Calu3 (cell line): ENCODE results near the gene SCYL2. TPM values are rescaled to one million over a fixed set of nuclear protein-coding genes. Genes with fewer than 3 reads are reported as not detected.

Source experiments
- BruUV-seq: library from RNA; stranded (reverse); fragments of 400-500 nt; replicated peaks from 2 replicates; lab custom pipeline; 2021; lab: Mats Ljungman, UMichigan
- CTCF ChIA-PET: fragments of 300-600 bp; sonication (Branson Sonifier 250); formaldehyde crosslinking; loops from one replicate; lab custom pipeline; 2022; ENCODE audit warnings: antibody characterized with exemption; lab: Charles Lee
- DNase-seq: peaks from one replicate; pipeline ENCODE4 v3.0.0; 2022
- H3K27ac Mint-ChIP-seq: one replicate; pipeline ENCODE4 v1.8.0; 2022; ENCODE audit warnings: mixed read lengths; ENCODE audit not compliant: unreplicated experiment
- H3K27me3 Mint-ChIP-seq: one replicate; pipeline ENCODE4 v1.8.0; 2022; ENCODE audit warnings: mixed read lengths; ENCODE audit not compliant: unreplicated experiment
- H3K36me3 Mint-ChIP-seq: one replicate; pipeline ENCODE4 v1.8.0; 2022; ENCODE audit warnings: mild to moderate bottlenecking, moderate library complexity, mixed read lengths; ENCODE audit not compliant: insufficient read depth, unreplicated experiment
- H3K4me1 Mint-ChIP-seq: one replicate; pipeline ENCODE4 v1.8.0; 2022; ENCODE audit warnings: mild to moderate bottlenecking, low read depth, mixed read lengths; ENCODE audit not compliant: unreplicated experiment
- H3K4me3 Mint-ChIP-seq: one replicate; pipeline ENCODE4 v1.8.0; 2022; ENCODE audit warnings: mild to moderate bottlenecking, low read depth, moderate library complexity, mixed read lengths; ENCODE audit not compliant: unreplicated experiment
- H3K9me3 Mint-ChIP-seq: one replicate; pipeline ENCODE4 v1.8.0; 2022; ENCODE audit warnings: low read depth, mixed read lengths; ENCODE audit not compliant: unreplicated experiment
- CTCF ChIP-seq: fragments of 200-600 bp; IDR thresholded peaks from one replicate; pipeline ENCODE4 v1.8.0; 2022; ENCODE audit warnings: antibody characterized with exemption; ENCODE audit not compliant: unreplicated experiment
- intact Hi-C: fragments of 100-400 bp; cut with micrococcal nuclease; formaldehyde crosslinking; loops from one replicate; pipeline ENCODE4 v1.10.0; 2022; ENCODE audit not compliant: unreplicated experiment
- total RNA-seq: library from RNA; stranded (reverse); gene quantifications from 2 replicates; pipeline ENCODE4 v1.2.3, GENCODE V29; 2022

Gene SCYL2
- total RNA-seq, 1 experiment from 2014 or later = 59.9 TPM

GRCh38 chr12:100331871-100332270 is 64.9 kb downstream of the SCYL2 start:
- BruUV-seq = no TSS peak
- DNase-seq = no peak
- Mint-ChIP-seq H3K27me3 (no peaks in the 10 kb centered on the region), H3K36me3 (peaks cover 5% of the 10 kb centered on the region), H3K4me3 (no peak overlapping the region), H3K27ac (no peak overlapping the region), H3K9me3 (no peaks in the 10 kb centered on the region), H3K4me1 (no peaks in the 10 kb centered on the region)
- intact Hi-C loops = no loop called here
- no peak for TF ChIP-seq CTCF
- CTCF ChIA-PET = interaction anchor here (0.5 kb wide), 1 partner anchor 35 kb away, joined by 3 read pairs; no protein-coding TSS in a partner anchor

GRCh38 chr12:100332852-100333251 is 65.9 kb downstream of the SCYL2 start:
- CTCF ChIA-PET = interaction anchor here (0.6 to 0.7 kb wide), 2 partner anchors 171 to 307 kb away, joined by 3 read pairs; no protein-coding TSS in a partner anchor
- no peak for DNase-seq
- intact Hi-C loops = no loop called here
- H3K27ac Mint-ChIP-seq = no peak overlapping the region
- H3K4me1 Mint-ChIP-seq = no peaks in the 10 kb centered on the region
- peaks cover 5% of the 10 kb centered on the region for H3K36me3 Mint-ChIP-seq
- H3K4me3 Mint-ChIP-seq = no peak overlapping the region
- no peaks in the 10 kb centered on the region for H3K9me3 Mint-ChIP-seq
- TF ChIP-seq CTCF = no peak
- H3K27me3 Mint-ChIP-seq = no peaks in the 10 kb centered on the region
- no TSS peak for BruUV-seq

GRCh38 chr12:100337299-100337698 is 70.3 kb downstream of the SCYL2 start:
- no TSS peak for BruUV-seq
- CTCF ChIA-PET = interaction anchor here (0.5 kb wide), 1 partner anchor 15 kb away, joined by 4 read pairs; no protein-coding TSS in a partner anchor
- Mint-ChIP-seq H3K9me3 (no peaks in the 10 kb centered on the region), H3K4me1 (no peaks in the 10 kb centered on the region), H3K36me3 (peaks cover 5% of the 10 kb centered on the region), H3K4me3 (no peak overlapping the region), H3K27me3 (no peaks in the 10 kb centered on the region), H3K27ac (no peak overlapping the region)
- TF ChIP-seq CTCF = no peak
- DNase-seq = no peak
- intact Hi-C loops = loop anchor here (5.0 kb wide), 1 partner anchor 105 kb away; no protein-coding TSS in a partner anchor

GRCh38 chr12:100337727-100338126 is 70.8 kb downstream of the SCYL2 start:
- intact Hi-C loops = loop anchor here (5.0 kb wide), 1 partner anchor 105 kb away; no protein-coding TSS in a partner anchor
- CTCF ChIA-PET = no interaction called here
- no peak overlapping the region for H3K27ac Mint-ChIP-seq
- BruUV-seq = no TSS peak
- no peaks in the 10 kb centered on the region for H3K4me1 Mint-ChIP-seq
- TF ChIP-seq CTCF = no peak
- H3K36me3 Mint-ChIP-seq = peaks cover 4% of the 10 kb centered on the region
- no peaks in the 10 kb centered on the region for H3K27me3 Mint-ChIP-seq
- H3K4me3 Mint-ChIP-seq = no peak overlapping the region
- DNase-seq = no peak
- H3K9me3 Mint-ChIP-seq = no peaks in the 10 kb centered on the region
